WTC11 (cell line): ENCODE measurements around the gene CARHSP1. TPM values are rescaled to one million over a fixed set of nuclear protein-coding genes. Genes with fewer than 3 reads are reported as not detected.

Source experiments
- ESRRA ChIP-seq: sonication (generic); formaldehyde crosslinking; IDR thresholded peaks from 2 replicates; pipeline ENCODE4 v1.8.1; 2022; ENCODE audit warnings: mild to moderate bottlenecking, missing genetic modification reagents, borderline replicate concordance
- FOXK1 ChIP-seq: sonication (generic); formaldehyde crosslinking; IDR thresholded peaks from 2 replicates; pipeline ENCODE4 v1.8.0; 2022; ENCODE audit warnings: mild to moderate bottlenecking, moderate library complexity, missing genetic modification reagents
- GTF2I ChIP-seq: fragments of 250-450 bp; sonication (Bioruptor Pico); conservative IDR thresholded peaks from 2 replicates; pipeline ENCODE4 v1.4.0; 2021; ENCODE audit warnings: mild to moderate bottlenecking
- JAZF1 ChIP-seq: fragments of 250-450 bp; sonication (Bioruptor Pico); IDR thresholded peaks from 2 replicates; pipeline ENCODE4 v1.9.0; 2021; ENCODE audit warnings: moderate library complexity, mild to moderate bottlenecking, inconsistent platforms
- MXD4 ChIP-seq: fragments of 250-450 bp; sonication (Bioruptor Pico); IDR thresholded peaks from 2 replicates; pipeline ENCODE4 v1.8.0; 2021; ENCODE audit warnings: mild to moderate bottlenecking, moderate library complexity, borderline replicate concordance
- NR3C1 ChIP-seq: sonication (generic); formaldehyde crosslinking; conservative IDR thresholded peaks from 2 replicates; pipeline ENCODE4 v1.8.1; 2023; ENCODE audit warnings: low read depth, mild to moderate bottlenecking, missing genetic modification reagents
- PRRX2 ChIP-seq: fragments of 250-450 bp; sonication (Bioruptor Pico); IDR thresholded peaks from 2 replicates; pipeline ENCODE4 v1.8.0; 2021; ENCODE audit warnings: mild to moderate bottlenecking
- SMAD4 ChIP-seq: sonication (generic); formaldehyde crosslinking; IDR thresholded peaks from 2 replicates; pipeline ENCODE4 v1.8.0; 2022; ENCODE audit warnings: mild to moderate bottlenecking, missing genetic modification reagents
- SOX15 ChIP-seq: fragments of 250-450 bp; sonication (Bioruptor Pico); IDR thresholded peaks from 2 replicates; pipeline ENCODE4 v1.9.0; 2021; ENCODE audit warnings: mild to moderate bottlenecking
- TEAD1 ChIP-seq: sonication (generic); formaldehyde crosslinking; IDR thresholded peaks from 2 replicates; pipeline ENCODE4 v1.8.0; 2022; ENCODE audit warnings: mild to moderate bottlenecking, missing genetic modification reagents
- ZNF396 ChIP-seq: fragments of 250-450 bp; sonication (Bioruptor Pico); IDR thresholded peaks from 2 replicates; pipeline ENCODE4 v1.8.0; 2021; ENCODE audit warnings: mild to moderate bottlenecking, moderate library complexity, borderline replicate concordance
- ZNF671 ChIP-seq: fragments of 250-450 bp; sonication (Bioruptor Pico); IDR thresholded peaks from 2 replicates; pipeline ENCODE4 v1.8.0; 2021; ENCODE audit warnings: mild to moderate bottlenecking
- total RNA-seq: library from RNA; stranded (reverse); gene quantifications from 3 replicates; pipeline ENCODE4 v1.2.3, GENCODE V29; 2021
- TF ChIP-seq, protein P1 (sequence below): fragments of 250-450 bp; sonication (Bioruptor Pico); IDR thresholded peaks from 2 replicates; pipeline ENCODE4 v2.1.2; 2022; ENCODE audit warnings: mild to moderate bottlenecking, moderate library complexity
- TF ChIP-seq, protein P2 (sequence below): sonication (generic); formaldehyde crosslinking; IDR thresholded peaks from 2 replicates; pipeline ENCODE4 v1.8.1; 2022; ENCODE audit warnings: mild to moderate bottlenecking, moderate library complexity, missing genetic modification reagents
- TF ChIP-seq, protein P3 (sequence below): sonication (generic); formaldehyde crosslinking; IDR thresholded peaks from 2 replicates; pipeline ENCODE4 v1.8.0; 2023; ENCODE audit warnings: missing genetic modification reagents
- TF ChIP-seq, protein P4 (sequence below): sonication (generic); formaldehyde crosslinking; IDR thresholded peaks from 2 replicates; pipeline ENCODE4 v1.8.1; 2022; ENCODE audit warnings: missing genetic modification reagents, borderline replicate concordance
- TF ChIP-seq, protein P5 (sequence below): sonication (generic); formaldehyde crosslinking; IDR thresholded peaks from 2 replicates; pipeline ENCODE4 v1.8.0; 2022; ENCODE audit warnings: mild to moderate bottlenecking, missing genetic modification reagents
- TF ChIP-seq, protein P6 (sequence below): fragments of 250-450 bp; sonication (Bioruptor Pico); IDR thresholded peaks from 2 replicates; pipeline ENCODE4 v1.9.0; 2021; ENCODE audit warnings: mild to moderate bottlenecking
- TF ChIP-seq, protein P7 (sequence below): sonication (generic); formaldehyde crosslinking; IDR thresholded peaks from 2 replicates; pipeline ENCODE4 v1.8.0; 2023; ENCODE audit warnings: missing genetic modification reagents, mild to moderate bottlenecking, borderline replicate concordance
- TF ChIP-seq, protein P8 (sequence below): sonication (generic); formaldehyde crosslinking; IDR thresholded peaks from 2 replicates; pipeline ENCODE4 v1.8.1; 2022; ENCODE audit warnings: low read depth, mild to moderate bottlenecking, moderate library complexity, missing genetic modification reagents, borderline replicate concordance

The CARHSP1 gene
- total RNA-seq, 1 experiment from 2014 or later, result 261 TPM

DNA sequence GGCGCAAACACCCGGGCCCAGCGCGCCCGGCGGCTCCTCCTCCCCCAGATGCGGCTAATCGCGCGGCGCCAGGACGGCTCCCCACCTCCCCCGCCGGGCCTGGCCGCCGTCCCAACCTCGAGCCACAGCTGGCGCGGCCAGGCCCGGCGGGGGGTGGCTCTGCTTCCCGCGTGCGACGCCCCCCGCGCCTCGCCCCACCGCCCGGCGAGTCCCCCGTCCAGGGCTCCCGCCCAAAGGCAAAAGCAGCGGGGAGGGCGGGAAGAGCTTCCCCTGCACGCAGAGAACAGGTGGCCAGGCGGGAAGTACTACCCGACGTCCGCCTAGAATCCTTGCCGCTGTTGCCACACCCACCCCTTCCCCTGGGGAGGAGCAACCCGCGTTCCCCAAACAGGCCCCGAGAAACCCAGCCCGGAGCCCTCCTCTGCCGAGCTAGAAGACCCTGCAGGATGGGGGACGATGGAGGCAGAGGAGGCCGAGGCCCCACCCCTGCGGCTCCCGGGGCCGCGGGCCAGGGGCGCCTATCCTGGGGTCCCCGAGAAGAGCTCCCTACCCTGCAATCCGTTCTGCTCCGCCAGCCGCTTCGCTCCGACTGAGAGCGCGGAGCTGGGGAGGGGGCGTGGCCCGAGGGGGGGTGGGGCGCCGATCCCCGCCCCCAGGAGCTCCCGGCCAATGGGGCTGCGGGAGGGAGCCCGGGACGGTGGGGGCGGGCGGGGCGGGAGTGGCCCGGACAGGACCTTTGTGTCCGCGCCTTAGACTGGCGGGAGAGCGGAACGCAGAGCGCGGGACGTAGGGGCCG, at the start of gene CARHSP1 (continued):
- TF ChIP-seq, protein P1, sequence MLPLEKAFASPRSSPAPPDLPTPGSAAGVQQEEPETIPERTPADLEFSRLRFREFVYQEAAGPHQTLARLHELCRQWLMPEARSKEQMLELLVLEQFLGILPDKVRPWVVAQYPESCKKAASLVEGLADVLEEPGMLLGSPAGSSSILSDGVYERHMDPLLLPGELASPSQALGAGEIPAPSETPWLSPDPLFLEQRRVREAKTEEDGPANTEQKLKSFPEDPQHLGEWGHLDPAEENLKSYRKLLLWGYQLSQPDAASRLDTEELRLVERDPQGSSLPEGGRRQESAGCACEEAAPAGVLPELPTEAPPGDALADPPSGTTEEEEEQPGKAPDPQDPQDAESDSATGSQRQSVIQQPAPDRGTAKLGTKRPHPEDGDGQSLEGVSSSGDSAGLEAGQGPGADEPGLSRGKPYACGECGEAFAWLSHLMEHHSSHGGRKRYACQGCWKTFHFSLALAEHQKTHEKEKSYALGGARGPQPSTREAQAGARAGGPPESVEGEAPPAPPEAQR, result no peak
- TF ChIP-seq ZNF396 (CRISPR knock-in tag), result no peak
- TF ChIP-seq, protein P2, sequence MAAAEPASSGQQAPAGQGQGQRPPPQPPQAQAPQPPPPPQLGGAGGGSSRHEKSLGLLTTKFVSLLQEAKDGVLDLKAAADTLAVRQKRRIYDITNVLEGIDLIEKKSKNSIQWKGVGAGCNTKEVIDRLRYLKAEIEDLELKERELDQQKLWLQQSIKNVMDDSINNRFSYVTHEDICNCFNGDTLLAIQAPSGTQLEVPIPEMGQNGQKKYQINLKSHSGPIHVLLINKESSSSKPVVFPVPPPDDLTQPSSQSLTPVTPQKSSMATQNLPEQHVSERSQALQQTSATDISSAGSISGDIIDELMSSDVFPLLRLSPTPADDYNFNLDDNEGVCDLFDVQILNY (CRISPR knock-in tag), result 0 out of 2 replicates have a peak, but pooled peaks have one; percentile 27
- TF ChIP-seq, protein P3, sequence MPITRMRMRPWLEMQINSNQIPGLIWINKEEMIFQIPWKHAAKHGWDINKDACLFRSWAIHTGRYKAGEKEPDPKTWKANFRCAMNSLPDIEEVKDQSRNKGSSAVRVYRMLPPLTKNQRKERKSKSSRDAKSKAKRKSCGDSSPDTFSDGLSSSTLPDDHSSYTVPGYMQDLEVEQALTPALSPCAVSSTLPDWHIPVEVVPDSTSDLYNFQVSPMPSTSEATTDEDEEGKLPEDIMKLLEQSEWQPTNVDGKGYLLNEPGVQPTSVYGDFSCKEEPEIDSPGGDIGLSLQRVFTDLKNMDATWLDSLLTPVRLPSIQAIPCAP (CRISPR knock-in tag), result no peak
- TF ChIP-seq, protein P4, sequence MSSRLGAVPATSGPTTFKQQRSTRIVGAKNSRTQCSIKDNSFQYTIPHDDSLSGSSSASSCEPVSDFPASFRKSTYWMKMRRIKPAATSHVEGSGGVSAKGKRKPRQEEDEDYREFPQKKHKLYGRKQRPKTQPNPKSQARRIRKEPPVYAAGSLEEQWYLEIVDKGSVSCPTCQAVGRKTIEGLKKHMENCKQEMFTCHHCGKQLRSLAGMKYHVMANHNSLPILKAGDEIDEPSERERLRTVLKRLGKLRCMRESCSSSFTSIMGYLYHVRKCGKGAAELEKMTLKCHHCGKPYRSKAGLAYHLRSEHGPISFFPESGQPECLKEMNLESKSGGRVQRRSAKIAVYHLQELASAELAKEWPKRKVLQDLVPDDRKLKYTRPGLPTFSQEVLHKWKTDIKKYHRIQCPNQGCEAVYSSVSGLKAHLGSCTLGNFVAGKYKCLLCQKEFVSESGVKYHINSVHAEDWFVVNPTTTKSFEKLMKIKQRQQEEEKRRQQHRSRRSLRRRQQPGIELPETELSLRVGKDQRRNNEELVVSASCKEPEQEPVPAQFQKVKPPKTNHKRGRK (CRISPR knock-in tag), result no peak
- TF ChIP-seq MXD4 (CRISPR knock-in tag), result no peak
- TF ChIP-seq, protein P5, sequence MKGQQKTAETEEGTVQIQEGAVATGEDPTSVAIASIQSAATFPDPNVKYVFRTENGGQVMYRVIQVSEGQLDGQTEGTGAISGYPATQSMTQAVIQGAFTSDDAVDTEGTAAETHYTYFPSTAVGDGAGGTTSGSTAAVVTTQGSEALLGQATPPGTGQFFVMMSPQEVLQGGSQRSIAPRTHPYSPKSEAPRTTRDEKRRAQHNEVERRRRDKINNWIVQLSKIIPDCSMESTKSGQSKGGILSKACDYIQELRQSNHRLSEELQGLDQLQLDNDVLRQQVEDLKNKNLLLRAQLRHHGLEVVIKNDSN, result no peak
- TF ChIP-seq, protein P6, sequence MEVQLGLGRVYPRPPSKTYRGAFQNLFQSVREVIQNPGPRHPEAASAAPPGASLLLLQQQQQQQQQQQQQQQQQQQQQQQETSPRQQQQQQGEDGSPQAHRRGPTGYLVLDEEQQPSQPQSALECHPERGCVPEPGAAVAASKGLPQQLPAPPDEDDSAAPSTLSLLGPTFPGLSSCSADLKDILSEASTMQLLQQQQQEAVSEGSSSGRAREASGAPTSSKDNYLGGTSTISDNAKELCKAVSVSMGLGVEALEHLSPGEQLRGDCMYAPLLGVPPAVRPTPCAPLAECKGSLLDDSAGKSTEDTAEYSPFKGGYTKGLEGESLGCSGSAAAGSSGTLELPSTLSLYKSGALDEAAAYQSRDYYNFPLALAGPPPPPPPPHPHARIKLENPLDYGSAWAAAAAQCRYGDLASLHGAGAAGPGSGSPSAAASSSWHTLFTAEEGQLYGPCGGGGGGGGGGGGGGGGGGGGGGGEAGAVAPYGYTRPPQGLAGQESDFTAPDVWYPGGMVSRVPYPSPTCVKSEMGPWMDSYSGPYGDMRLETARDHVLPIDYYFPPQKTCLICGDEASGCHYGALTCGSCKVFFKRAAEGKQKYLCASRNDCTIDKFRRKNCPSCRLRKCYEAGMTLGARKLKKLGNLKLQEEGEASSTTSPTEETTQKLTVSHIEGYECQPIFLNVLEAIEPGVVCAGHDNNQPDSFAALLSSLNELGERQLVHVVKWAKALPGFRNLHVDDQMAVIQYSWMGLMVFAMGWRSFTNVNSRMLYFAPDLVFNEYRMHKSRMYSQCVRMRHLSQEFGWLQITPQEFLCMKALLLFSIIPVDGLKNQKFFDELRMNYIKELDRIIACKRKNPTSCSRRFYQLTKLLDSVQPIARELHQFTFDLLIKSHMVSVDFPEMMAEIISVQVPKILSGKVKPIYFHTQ, result no peak
- no peak for TF ChIP-seq ZNF671 (CRISPR knock-in tag)
- TF ChIP-seq SMAD4 (CRISPR knock-in tag), result no peak
- no peak for TF ChIP-seq ESRRA (CRISPR knock-in tag)
- no peak for TF ChIP-seq JAZF1 (CRISPR knock-in tag)
- TF ChIP-seq GTF2I (CRISPR knock-in tag), result peak; percentile 58; the same call in 1 of the 2 replicates
- TF ChIP-seq, protein P7, sequence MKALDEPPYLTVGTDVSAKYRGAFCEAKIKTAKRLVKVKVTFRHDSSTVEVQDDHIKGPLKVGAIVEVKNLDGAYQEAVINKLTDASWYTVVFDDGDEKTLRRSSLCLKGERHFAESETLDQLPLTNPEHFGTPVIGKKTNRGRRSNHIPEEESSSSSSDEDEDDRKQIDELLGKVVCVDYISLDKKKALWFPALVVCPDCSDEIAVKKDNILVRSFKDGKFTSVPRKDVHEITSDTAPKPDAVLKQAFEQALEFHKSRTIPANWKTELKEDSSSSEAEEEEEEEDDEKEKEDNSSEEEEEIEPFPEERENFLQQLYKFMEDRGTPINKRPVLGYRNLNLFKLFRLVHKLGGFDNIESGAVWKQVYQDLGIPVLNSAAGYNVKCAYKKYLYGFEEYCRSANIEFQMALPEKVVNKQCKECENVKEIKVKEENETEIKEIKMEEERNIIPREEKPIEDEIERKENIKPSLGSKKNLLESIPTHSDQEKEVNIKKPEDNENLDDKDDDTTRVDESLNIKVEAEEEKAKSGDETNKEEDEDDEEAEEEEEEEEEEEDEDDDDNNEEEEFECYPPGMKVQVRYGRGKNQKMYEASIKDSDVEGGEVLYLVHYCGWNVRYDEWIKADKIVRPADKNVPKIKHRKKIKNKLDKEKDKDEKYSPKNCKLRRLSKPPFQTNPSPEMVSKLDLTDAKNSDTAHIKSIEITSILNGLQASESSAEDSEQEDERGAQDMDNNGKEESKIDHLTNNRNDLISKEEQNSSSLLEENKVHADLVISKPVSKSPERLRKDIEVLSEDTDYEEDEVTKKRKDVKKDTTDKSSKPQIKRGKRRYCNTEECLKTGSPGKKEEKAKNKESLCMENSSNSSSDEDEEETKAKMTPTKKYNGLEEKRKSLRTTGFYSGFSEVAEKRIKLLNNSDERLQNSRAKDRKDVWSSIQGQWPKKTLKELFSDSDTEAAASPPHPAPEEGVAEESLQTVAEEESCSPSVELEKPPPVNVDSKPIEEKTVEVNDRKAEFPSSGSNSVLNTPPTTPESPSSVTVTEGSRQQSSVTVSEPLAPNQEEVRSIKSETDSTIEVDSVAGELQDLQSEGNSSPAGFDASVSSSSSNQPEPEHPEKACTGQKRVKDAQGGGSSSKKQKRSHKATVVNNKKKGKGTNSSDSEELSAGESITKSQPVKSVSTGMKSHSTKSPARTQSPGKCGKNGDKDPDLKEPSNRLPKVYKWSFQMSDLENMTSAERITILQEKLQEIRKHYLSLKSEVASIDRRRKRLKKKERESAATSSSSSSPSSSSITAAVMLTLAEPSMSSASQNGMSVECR (CRISPR knock-in tag), result peak; percentile 90; the same call in 1 of the 2 replicates
- TF ChIP-seq SOX15 (CRISPR knock-in tag), result no peak
- TF ChIP-seq PRRX2 (CRISPR knock-in tag), result no peak
- TF ChIP-seq TEAD1 (CRISPR knock-in tag), result no peak
- no peak for TF ChIP-seq NR3C1 (CRISPR knock-in tag)
- TF ChIP-seq, protein P8, sequence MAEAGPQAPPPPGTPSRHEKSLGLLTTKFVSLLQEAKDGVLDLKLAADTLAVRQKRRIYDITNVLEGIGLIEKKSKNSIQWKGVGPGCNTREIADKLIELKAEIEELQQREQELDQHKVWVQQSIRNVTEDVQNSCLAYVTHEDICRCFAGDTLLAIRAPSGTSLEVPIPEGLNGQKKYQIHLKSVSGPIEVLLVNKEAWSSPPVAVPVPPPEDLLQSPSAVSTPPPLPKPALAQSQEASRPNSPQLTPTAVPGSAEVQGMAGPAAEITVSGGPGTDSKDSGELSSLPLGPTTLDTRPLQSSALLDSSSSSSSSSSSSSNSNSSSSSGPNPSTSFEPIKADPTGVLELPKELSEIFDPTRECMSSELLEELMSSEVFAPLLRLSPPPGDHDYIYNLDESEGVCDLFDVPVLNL (CRISPR knock-in tag), result no peak
- TF ChIP-seq FOXK1 (CRISPR knock-in tag), result peak; percentile 64; the same call in 1 of the 2 replicates
